Measurements from ENCODE around the gene SREK1.

SREK1 gene

DNA sequence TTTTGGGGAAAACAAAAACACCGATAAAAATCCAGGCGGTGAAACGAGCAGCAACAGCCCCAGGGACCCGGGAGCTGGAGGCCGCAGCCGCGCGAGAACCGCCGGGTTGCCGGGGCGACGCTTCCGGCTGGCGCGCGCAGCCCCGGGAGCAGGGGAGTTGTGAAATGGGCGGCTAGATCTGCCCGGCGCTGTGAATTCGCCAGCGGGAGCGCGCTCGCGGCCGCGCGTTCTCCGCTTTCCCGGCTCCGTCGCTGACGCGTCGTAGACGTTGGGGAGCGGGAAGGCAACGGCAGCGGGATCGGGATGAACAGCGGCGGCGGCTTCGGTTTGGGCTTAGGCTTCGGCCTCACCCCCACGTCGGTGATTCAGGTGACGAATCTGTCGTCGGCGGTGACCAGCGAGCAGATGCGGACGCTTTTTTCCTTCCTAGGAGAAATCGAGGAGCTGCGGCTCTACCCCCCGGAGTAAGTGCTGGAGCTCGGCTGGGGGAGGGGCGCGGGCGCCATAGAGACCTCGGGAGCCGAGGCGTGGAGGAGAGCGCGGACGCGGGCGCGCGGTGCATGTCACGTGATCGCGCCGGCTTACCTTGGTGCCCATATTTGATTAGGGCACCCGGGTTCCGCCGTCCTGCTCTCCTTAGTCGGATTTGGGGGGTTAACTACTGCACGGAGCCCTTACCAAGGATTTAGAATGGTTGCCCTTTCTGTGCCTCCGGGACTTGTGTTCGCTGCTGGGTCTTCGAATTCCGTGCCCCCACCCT, at the start of gene SREK1:
SREK1 (plus strand) TSS at position 227 of the 760 bp plus-strand sequence; CDS start at position 304, 77 bp downstream.
- Histone ChIP-seq H3K9ac (ENCODE audit: low read depth, low read length) (peak within 1 kb of the TSS; percentile 98), H3K36me3 (ENCODE audit: insufficient read depth, low read length) (peaks cover 7% of the 10 kb centered on the region; the same call in 1 of the 2 replicates), H3K4me1 (ENCODE audit: insufficient read depth, low read length) (peaks cover 47% of the 10 kb centered on the region), H3K27me3 (ENCODE audit: insufficient read depth, low read length, poor library complexity) (no peaks in the 10 kb centered on the region), H3K9me3 (ENCODE audit: insufficient read depth, low read length, severe bottlenecking) (no peaks in the 10 kb centered on the region), H4K20me1 (ENCODE audit: insufficient read depth, low read length) (peaks cover 9% of the 10 kb centered on the region; the same call in 1 of the 2 replicates), H2AFZ (ENCODE audit: low read depth, low read length) (peak within 1 kb of the TSS; percentile 99), H3K79me2 (ENCODE audit: insufficient read depth, low read length) (peaks cover 58% of the 10 kb centered on the region), H3K4me3 (ENCODE audit: low read depth in 1 of 2, low read length in 2 of 2) (peak within 1 kb of the TSS; percentile 45 to 67), H3K4me2 (ENCODE audit: insufficient read depth, low read length) (peak within 1 kb of the TSS; percentile 83), H3K27ac (ENCODE audit: low read length) (peak within 1 kb of the TSS; percentile 99)
- DNase-seq = peak; percentile 93
- no peak for TF ChIP-seq CTCF (IDR thresholded peaks at IDR 0.05; ENCODE audit: borderline replicate concordance, extremely low read depth, low read length, poor library complexity, severe bottlenecking)
- ATAC-seq (ENCODE audit: insufficient read depth, low read depth) = peak; percentile 91

DNA sequence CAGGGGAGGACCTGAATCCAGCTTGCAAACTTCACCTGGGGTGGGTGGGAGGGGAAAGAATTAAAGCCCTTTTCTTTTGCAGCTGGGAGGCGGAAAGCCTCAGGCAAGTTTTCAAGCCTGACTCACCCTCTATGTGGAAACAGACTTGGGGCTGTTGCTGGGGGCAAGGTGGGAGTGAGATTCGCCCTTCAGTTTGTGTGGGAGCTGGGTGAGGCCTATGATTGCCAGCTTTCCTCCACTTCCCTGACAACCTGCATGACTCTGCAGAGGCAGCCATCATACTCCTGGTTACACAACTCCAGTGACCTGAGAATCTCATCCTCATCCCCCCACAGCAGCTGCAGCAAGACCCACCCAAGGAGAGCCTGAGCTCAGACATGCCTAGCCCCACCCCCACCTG, 43.2 kb upstream of the SREK1 start:
- H3K9ac ChIP-seq (ENCODE audit: low read depth, low read length) = no peak overlapping the region
- TF ChIP-seq CTCF (IDR thresholded peaks at IDR 0.05; ENCODE audit: borderline replicate concordance, extremely low read depth, low read length, poor library complexity, severe bottlenecking) (no peak), EZH2 (IDR thresholded peaks at IDR 0.05; ENCODE audit: borderline replicate concordance, low read depth, low read length, severe bottlenecking) (no peak)
- peaks cover 11% of the 10 kb centered on the region for H3K9me3 ChIP-seq (ENCODE audit: insufficient read depth, low read length, severe bottlenecking)
- H3K4me2 ChIP-seq (ENCODE audit: insufficient read depth, low read length) = no peak overlapping the region
- H3K27ac ChIP-seq (ENCODE audit: low read length) = no peak overlapping the region
- no peak overlapping the region for H2AFZ ChIP-seq (ENCODE audit: low read depth, low read length)
- no peak overlapping the region for H3K4me3 ChIP-seq (ENCODE audit: low read depth in 1 of 2, low read length in 2 of 2)
- no peaks in the 10 kb centered on the region for H3K4me1 ChIP-seq (ENCODE audit: insufficient read depth, low read length)
- H3K79me2 ChIP-seq (ENCODE audit: insufficient read depth, low read length) = no peaks in the 10 kb centered on the region
- ATAC-seq (ENCODE audit: insufficient read depth, low read depth) (peak; percentile 35; the same call in 1 of the 3 replicates), DNase-seq (no peak)
- no peaks in the 10 kb centered on the region for H4K20me1 ChIP-seq (ENCODE audit: insufficient read depth, low read length)
- no peaks in the 10 kb centered on the region for H3K36me3 ChIP-seq (ENCODE audit: insufficient read depth, low read length)
- H3K27me3 ChIP-seq (ENCODE audit: insufficient read depth, low read length, poor library complexity) = no peaks in the 10 kb centered on the region

GRCh38 chr5:66113160-66113559, 30.9 kb upstream of the SREK1 start:
- no peaks in the 10 kb centered on the region for H3K27me3 ChIP-seq (ENCODE audit: insufficient read depth, low read length, poor library complexity)
- TF ChIP-seq CTCF (IDR thresholded peaks at IDR 0.05; ENCODE audit: borderline replicate concordance, extremely low read depth, low read length, poor library complexity, severe bottlenecking) = no peak
- no peak for TF ChIP-seq EZH2 (IDR thresholded peaks at IDR 0.05; ENCODE audit: borderline replicate concordance, low read depth, low read length, severe bottlenecking)
- H3K27ac ChIP-seq (ENCODE audit: low read length) = no peak overlapping the region
- H3K79me2 ChIP-seq (ENCODE audit: insufficient read depth, low read length) = no peaks in the 10 kb centered on the region
- H2AFZ ChIP-seq (ENCODE audit: low read depth, low read length) = no peak overlapping the region
- no peaks in the 10 kb centered on the region for H3K36me3 ChIP-seq (ENCODE audit: insufficient read depth, low read length)
- no peaks in the 10 kb centered on the region for H3K9me3 ChIP-seq (ENCODE audit: insufficient read depth, low read length, severe bottlenecking)
- no peak overlapping the region for H3K4me2 ChIP-seq (ENCODE audit: insufficient read depth, low read length)
- ATAC-seq (ENCODE audit: insufficient read depth, low read depth) (no peak), DNase-seq (no peak)
- H4K20me1 ChIP-seq (ENCODE audit: insufficient read depth, low read length) = no peaks in the 10 kb centered on the region
- H3K4me3 ChIP-seq (ENCODE audit: low read depth in 1 of 2, low read length in 2 of 2) = no peak overlapping the region
- no peak overlapping the region for H3K9ac ChIP-seq (ENCODE audit: low read depth, low read length)
- no peaks in the 10 kb centered on the region for H3K4me1 ChIP-seq (ENCODE audit: insufficient read depth, low read length)

Data from DND-41 (cell line).